ENCODE data around the gene MLLT6. TPM values are rescaled to one million over a fixed set of nuclear protein-coding genes. Genes with fewer than 3 reads are reported as not detected.

MLLT6 gene
- total and polyA plus RNA-seq, 2 of the 13 experiments (the other 11 are each of a cell fraction or from before 2014, with no cell fraction given), result 50.7 to 69.5 TPM

DNA sequence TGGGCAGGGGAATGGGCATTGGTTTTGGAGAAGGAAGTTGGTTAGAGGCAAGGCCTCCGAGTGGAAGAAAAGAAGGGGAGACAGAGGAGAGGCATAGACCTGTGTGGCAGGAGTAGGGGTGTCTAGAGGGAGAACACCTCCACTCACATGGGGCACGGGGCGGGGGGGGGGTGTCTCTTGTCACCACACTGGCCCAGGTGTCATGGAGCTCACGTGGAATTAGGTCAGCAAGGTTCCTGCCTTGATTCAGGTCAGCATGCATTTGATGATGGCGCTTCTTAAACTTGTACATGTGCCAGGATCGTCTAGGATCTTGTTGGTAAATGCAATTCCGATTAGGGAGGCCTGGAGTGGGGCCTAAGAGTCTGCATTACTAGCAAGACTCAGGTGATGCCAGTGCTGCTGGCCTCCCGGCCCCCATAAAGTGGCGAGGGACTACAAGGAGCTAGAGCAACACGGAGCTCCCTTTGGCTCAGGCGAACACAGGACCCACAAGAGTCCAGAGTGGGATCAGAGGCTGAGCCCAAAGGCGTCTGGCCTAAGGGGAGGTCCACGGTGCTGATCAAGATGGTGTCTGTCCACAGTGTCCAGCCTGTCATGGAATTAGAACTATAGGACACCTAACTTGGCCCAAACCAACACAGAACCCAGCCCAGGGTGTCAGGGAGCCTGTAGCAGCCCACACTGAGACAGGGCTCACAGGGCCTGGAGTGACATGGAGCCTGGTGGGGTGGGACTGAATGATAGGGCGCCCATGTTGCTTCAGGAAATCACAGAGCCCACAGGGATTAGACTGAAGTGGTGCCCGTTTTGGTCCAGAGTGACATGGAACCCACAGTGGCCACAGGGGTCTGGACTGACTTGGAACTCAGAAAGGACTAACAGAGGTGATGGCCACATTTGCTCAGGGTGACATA is 47.0 kb upstream of the MLLT6 start (continued):
- TF ChIP-seq WIZ (CRISPR knock-in tag; IDR thresholded peaks at IDR 0.05), result 0 out of 2 replicates have a peak, but pooled peaks have one; percentile 76
- TF ChIP-seq, protein P1, sequence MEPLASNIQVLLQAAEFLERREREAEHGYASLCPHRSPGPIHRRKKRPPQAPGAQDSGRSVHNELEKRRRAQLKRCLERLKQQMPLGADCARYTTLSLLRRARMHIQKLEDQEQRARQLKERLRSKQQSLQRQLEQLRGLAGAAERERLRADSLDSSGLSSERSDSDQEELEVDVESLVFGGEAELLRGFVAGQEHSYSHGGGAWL (CRISPR knock-in tag; IDR thresholded peaks at IDR 0.05), result no peak
- TF ChIP-seq CEBPZ (IDR thresholded peaks at IDR 0.05; ENCODE audit: low read length), result no peak
- 0 out of 2 replicates have a peak, but pooled peaks have one; percentile 4 for TF ChIP-seq ZNF296 (CRISPR knock-in tag; conservative IDR thresholded peaks at IDR 0.05)
- TF ChIP-seq ZNF33A (CRISPR knock-in tag; IDR thresholded peaks at IDR 0.05; ENCODE audit: borderline replicate concordance), result no peak
- TF ChIP-seq ZZZ3 (CRISPR knock-in tag; IDR thresholded peaks at IDR 0.05; ENCODE audit: borderline replicate concordance), result 0 out of 2 replicates have a peak, but pooled peaks have one; percentile 13
- peak; percentile 10 for TF ChIP-seq ZFP91 (CRISPR knock-in tag; IDR thresholded peaks at IDR 0.05; ENCODE audit: borderline replicate concordance)
- TF ChIP-seq BCLAF1 (IDR thresholded peaks at IDR 0.05), result no peak
- TF ChIP-seq, protein P2, sequence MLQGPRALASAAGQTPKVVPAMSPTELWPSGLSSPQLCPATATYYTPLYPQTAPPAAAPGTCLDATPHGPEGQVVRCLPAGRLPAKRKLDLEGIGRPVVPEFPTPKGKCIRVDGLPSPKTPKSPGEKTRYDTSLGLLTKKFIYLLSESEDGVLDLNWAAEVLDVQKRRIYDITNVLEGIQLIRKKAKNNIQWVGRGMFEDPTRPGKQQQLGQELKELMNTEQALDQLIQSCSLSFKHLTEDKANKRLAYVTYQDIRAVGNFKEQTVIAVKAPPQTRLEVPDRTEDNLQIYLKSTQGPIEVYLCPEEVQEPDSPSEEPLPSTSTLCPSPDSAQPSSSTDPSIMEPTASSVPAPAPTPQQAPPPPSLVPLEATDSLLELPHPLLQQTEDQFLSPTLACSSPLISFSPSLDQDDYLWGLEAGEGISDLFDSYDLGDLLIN (CRISPR knock-in tag; IDR thresholded peaks at IDR 0.05; ENCODE audit: borderline replicate concordance), result no peak
- TF ChIP-seq ZNF253 (CRISPR knock-in tag; IDR thresholded peaks at IDR 0.05; ENCODE audit: borderline replicate concordance), result no peak
- TF ChIP-seq ZKSCAN8 (CRISPR knock-in tag; IDR thresholded peaks at IDR 0.05; ENCODE audit: borderline replicate concordance), result no peak; the same call in 1 of the 2 replicates
- 0 out of 2 replicates have a peak, but pooled peaks have one; percentile 12 for TF ChIP-seq EHMT2 (IDR thresholded peaks at IDR 0.05; ENCODE audit: borderline replicate concordance, low read depth, low read length)
- peak; percentile 17; the same call in 1 of the 2 replicates for TF ChIP-seq ARNTL (CRISPR knock-in tag; IDR thresholded peaks at IDR 0.05)
- TF ChIP-seq, protein P3, sequence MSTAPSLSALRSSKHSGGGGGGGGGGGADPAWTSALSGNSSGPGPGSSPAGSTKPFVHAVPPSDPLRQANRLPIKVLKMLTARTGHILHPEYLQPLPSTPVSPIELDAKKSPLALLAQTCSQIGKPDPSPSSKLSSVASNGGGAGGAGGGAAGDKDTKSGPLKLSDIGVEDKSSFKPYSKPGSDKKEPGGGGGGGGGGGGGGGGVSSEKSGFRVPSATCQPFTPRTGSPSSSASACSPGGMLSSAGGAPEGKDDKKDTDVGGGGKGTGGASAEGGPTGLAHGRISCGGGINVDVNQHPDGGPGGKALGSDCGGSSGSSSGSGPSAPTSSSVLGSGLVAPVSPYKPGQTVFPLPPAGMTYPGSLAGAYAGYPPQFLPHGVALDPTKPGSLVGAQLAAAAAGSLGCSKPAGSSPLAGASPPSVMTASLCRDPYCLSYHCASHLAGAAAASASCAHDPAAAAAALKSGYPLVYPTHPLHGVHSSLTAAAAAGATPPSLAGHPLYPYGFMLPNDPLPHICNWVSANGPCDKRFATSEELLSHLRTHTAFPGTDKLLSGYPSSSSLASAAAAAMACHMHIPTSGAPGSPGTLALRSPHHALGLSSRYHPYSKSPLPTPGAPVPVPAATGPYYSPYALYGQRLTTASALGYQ (CRISPR knock-in tag; IDR thresholded peaks at IDR 0.05), result no peak

Data from HepG2 (cell line).